HG03095 (cell line): ENCODE measurements around the gene ENPP5.

ENCODE experiments used
- ATAC-seq: cut with Tn5 transposase; IDR thresholded peaks from one replicate; pipeline ENCODE4 v1.9.1; 2021; ENCODE audit warnings: moderate library complexity; ENCODE audit not compliant: unreplicated experiment

ENPP5 gene

DNA sequence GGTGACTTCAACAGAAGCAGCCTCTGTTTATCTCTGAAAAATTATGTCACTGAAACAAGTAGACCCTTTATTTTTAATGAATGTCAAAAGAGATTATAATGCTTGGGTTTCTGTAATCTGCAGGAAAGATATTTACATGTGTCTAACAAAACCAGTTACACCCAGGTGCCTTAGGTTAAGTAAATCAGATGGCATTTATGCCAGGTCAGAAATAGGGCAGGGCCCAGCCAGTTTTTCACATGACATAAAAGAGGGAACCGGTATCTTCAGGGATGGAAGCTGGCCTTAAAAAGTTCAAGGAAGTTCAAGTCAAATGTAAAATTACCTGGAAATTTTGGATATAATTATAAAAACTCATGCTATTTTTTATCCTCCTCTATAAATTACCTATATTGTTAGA, 55.1 kb downstream of the ENPP5 start:
- no peak for ATAC-seq

DNA sequence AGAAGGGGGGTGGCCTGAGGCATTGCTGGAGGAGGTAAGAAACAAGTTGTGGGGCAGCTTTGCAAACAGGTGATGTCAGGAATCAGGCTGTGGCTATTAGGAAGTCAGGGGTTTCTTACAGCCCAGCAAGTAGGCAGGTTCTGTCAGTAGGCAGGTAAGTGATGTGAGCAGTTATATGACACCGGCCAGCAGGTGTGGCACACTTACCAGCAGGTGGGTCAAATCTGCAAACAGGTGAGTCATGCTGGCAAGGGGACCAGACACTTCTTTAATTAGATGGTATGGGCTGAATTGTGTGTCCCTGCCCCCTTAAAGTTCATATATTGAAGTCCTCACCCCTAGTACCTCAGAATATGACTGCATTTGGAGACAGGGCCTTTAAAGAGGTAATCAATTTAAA, 57.4 kb downstream of the ENPP5 start:
- ATAC-seq = no peak
